Mesothelial cell of epicardium (in vitro differentiated cells): ENCODE measurements around the gene FBXO38. TPM values are rescaled to one million over a fixed set of nuclear protein-coding genes. Genes with fewer than 3 reads are reported as not detected.
"Not testable (repeated sequence)": the region's sequence is repeated elsewhere in the genome, so short reads cannot be mapped to it uniquely, and the experiment has no call there.

Experiments
- DNase-seq, 2 experiments: peaks; one replicate each; pipeline ENCODE4 v3.0.0; 2021; ENCODE audit warnings: low spot score in 2 of 2; ENCODE audit not compliant: unreplicated experiment in 2 of 2
- H3K27ac Mint-ChIP-seq: 2 replicates; pipeline ENCODE4 v1.8.0; 2021; ENCODE audit warnings: mixed read lengths
- H3K27me3 Mint-ChIP-seq: 2 replicates; pipeline ENCODE4 v1.8.0; 2021; ENCODE audit warnings: low read depth, mixed read lengths
- H3K36me3 Mint-ChIP-seq: 2 replicates; pipeline ENCODE4 v1.8.0; 2021; ENCODE audit warnings: mixed read lengths
- H3K4me1 Mint-ChIP-seq: 2 replicates; pipeline ENCODE4 v1.8.0; 2021; ENCODE audit warnings: mixed read lengths
- H3K4me3 Mint-ChIP-seq: 2 replicates; pipeline ENCODE4 v1.8.0; 2021; ENCODE audit warnings: mild to moderate bottlenecking, moderate library complexity, mixed read lengths
- H3K9me3 Mint-ChIP-seq: 2 replicates; pipeline ENCODE4 v1.8.0; 2021; ENCODE audit warnings: mixed read lengths
- CTCF ChIP-seq: fragments of 200-600 bp; sonication (generic); IDR thresholded peaks from one replicate; pipeline ENCODE4 v1.5.0; 2021; ENCODE audit warnings: antibody characterized with exemption; ENCODE audit not compliant: unreplicated experiment
- total RNA-seq: library from RNA; stranded (reverse); gene quantifications from 3 replicates; pipeline ENCODE4 v1.2.1, GENCODE V29; 2021

Gene FBXO38
- total RNA-seq, 1 donor from 2014 or later: 55.8 TPM

- Mint-ChIP-seq H3K4me3 (no peak overlapping the region), H3K9me3 (peaks cover 11% of the 10 kb centered on the region), H3K27me3 (no peaks in the 10 kb centered on the region), H3K27ac (no peak overlapping the region), H3K4me1 (no peaks in the 10 kb centered on the region), H3K36me3 (no peaks in the 10 kb centered on the region)
- DNase-seq: no peak
- TF ChIP-seq CTCF: no peak
These were observed 82.5 kb downstream of the FBXO38 start for GRCh38 chr5:148466236-148466580.

GRCh38 chr5:148467958-148468357, 84.2 kb downstream of the FBXO38 start:
- Mint-ChIP-seq H3K27me3 (no peaks in the 10 kb centered on the region), H3K36me3 (no peaks in the 10 kb centered on the region), H3K4me1 (no peaks in the 10 kb centered on the region), H3K27ac (no peak overlapping the region), H3K9me3 (no peaks in the 10 kb centered on the region), H3K4me3 (no peak overlapping the region)
- TF ChIP-seq CTCF: no peak
- DNase-seq: no peak

GRCh38 chr5:148468746-148469145, 85.0 kb downstream of the FBXO38 start:
- not testable (repeated sequence) for H3K36me3 Mint-ChIP-seq, H3K27me3 Mint-ChIP-seq

GRCh38 chr5:148469501-148469935, 85.8 kb downstream of the FBXO38 start:
- H3K27ac Mint-ChIP-seq: no peak overlapping the region
- no peaks in the 10 kb centered on the region for H3K4me1 Mint-ChIP-seq
- no peaks in the 10 kb centered on the region for H3K36me3 Mint-ChIP-seq
- DNase-seq: no peak
- TF ChIP-seq CTCF: no peak
- H3K9me3 Mint-ChIP-seq: no peaks in the 10 kb centered on the region
- no peak overlapping the region for H3K4me3 Mint-ChIP-seq
- H3K27me3 Mint-ChIP-seq: no peaks in the 10 kb centered on the region

More at GRCh38 chr5:148468746-148469145, 85.0 kb downstream of the FBXO38 start:
- H3K9me3 Mint-ChIP-seq, H3K27ac Mint-ChIP-seq, H3K4me3 Mint-ChIP-seq, DNase-seq, H3K4me1 Mint-ChIP-seq: not testable (repeated sequence)

GRCh38 chr5:148471379-148471778, 87.6 kb downstream of the FBXO38 start:
- Mint-ChIP-seq H3K4me1 (no peaks in the 10 kb centered on the region), H3K27me3 (no peaks in the 10 kb centered on the region), H3K36me3 (no peaks in the 10 kb centered on the region), H3K4me3 (no peak overlapping the region), H3K9me3 (no peaks in the 10 kb centered on the region), H3K27ac (no peak overlapping the region)
- DNase-seq: no peak
- no peak for TF ChIP-seq CTCF

GRCh38 chr5:148474025-148474511, 90.3 kb downstream of the FBXO38 start:
- DNase-seq: no peak
- no peak for TF ChIP-seq CTCF
- Mint-ChIP-seq H3K4me3 (no peak overlapping the region), H3K9me3 (no peaks in the 10 kb centered on the region), H3K27me3 (peaks cover 7% of the 10 kb centered on the region), H3K27ac (no peak overlapping the region), H3K4me1 (no peaks in the 10 kb centered on the region), H3K36me3 (no peaks in the 10 kb centered on the region)
